Activated CD8-positive, alpha-beta memory T cell treated with anti-CD3 and anti-CD28 coated beads for 4 hours (primary cell): ENCODE data around the gene RAN.
"Not testable (repeated sequence)": the region's sequence is repeated elsewhere in the genome, so short reads cannot be mapped to it uniquely, and the experiment has no call there.

Experiments
- DNase-seq, 2 donors: peaks; one replicate each; pipeline ENCODE4 v3.0.0-alpha.2; 2020; ENCODE audit warnings: low read depth in 2 of 2

RAN gene

DNA sequence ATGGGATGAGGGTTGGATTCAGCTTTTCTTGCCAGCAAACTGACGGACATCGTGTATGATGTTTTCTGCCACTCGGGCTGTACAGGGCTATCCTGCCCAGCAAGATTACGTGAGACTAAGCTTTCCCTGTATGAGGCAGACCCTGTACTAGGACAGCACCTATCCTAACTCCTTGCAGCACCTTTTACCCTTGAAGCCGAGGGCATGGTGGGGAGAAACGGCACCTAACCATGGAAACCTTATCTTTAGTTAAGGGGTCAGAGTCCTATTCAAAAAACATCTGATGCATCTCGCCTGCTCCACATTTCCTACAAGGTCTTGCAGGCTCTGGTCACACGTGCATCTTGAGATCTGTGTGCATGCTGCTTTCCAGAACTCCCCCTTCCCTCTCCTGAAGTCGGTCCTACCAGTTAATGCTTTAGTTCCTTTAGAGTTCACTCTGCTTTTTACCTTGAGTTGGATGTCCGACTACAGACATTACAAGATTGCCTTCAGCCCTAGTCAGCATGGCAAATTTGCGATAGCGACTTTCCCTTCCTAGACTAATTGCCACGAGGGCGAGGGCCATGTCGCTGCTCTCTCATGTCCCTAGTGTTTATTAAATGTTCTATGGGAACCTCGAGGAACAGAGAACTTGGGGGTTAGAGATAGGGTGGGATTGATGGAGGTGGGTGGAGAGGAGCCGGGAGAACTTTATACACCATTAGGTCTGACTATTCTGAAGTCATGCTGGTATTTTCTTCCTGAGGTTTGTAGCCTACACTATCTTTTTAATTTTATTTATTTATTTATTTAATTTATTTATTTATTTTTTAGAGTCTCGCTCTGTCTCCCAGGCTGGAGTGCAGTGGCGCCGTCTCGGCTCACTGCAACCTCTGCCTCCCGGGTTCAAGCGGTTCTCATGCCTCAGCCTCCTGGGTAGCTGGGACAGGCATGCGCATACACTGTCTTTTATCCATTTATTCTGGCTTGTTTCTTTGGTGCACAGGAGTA lies 6.6 kb downstream of the RAN start:
- no peak for DNase-seq

DNA sequence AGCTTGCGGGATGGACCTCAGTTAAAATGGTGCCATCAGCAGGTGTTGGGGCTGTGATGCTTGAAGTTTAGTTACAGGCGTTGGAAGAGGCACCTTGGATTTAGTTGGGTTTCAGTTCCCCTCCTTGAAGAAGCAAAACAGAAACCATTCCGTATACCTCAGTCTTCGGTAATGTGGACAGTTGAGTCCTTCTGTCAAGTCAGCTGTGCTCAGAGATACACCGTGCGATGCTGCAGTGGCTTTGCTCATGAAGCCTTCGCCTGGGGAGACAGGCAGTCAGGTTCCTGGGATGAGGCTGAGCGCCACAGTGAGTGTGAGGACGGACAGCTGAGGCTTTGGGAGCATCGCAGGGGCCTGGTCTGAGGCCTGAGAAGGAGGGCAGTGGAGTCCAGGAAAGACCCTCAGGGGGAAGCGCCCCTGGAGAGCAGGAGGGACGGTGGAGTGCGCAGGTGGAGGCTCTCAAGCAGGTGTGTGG lies 7.4 kb downstream of the RAN start:
- DNase-seq: no peak

DNA sequence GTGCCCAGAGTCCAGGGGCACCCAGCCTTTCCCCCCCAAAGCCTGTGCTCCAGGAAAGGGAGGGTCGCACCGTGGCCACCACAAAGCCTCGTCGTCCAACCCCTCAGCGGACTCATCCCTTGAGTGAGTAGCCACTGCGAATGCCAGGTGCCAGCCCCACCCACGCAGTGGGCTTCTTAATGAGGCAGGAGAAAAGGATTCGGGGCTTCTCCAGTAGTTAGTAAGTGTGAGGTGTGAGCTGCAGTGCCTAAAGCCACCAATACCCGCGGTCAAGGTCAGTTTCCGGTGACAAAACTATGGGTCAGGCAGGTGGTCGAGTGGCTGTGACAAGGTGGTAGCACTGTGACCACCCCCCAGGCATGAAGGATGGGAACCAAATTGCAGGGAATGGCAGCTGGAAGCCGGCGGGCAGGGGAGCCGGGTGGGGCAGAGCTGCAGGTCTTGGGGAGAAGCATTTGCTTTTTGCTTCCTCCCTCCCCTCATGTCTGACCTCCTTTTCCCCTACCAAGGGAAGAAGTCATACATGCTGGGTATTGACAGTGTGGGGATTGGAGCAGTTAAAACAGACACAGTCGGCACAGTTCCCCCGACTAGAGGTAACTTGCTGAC lies 8.0 kb downstream of the RAN start:
- DNase-seq: no peak

DNA sequence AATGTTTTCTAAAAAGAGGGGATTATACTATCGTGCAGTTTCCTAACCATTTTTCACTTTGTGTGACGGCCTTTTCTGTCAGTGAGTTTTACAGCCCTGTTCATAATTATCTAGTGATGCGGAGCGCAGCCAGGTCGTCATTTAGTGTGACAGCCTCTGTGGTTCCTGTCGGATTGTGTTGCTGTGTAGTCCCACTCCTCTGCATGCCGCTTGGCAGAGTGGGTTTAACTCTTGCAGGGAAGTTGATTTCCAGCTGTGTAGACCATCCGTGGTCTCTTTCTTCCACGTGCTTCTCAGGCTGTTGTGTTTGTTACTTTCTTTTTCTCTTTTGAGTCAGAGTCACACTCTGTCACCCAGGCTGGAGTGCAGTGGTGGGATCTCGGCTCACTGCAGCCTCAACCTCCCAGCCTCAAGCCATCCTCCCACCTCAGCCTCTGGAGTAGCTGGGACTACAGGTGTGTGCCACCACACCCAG lies 8.6 kb downstream of the RAN start:
- no peak for DNase-seq

DNA sequence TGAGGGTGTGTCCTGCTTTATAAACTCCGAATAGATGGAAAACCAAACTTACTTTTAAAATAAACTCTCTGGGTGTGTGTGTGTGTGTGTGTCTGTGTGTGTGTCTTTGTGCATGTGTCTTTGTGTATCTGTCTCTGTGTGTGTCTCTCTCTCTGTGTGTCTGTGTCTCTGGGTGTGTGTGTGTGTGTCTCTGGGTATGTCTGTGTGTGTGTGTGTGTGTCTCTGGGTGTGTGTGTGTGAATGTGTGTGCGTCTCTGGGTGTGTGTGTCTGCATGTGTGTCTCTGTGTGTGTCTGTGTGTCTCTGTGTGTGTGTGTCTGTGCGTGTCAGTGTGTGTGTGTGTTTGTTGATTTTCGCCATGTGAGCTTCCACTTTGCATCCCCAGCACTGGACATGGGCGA lies 9.2 kb downstream of the RAN start:
- no peak for DNase-seq

DNA sequence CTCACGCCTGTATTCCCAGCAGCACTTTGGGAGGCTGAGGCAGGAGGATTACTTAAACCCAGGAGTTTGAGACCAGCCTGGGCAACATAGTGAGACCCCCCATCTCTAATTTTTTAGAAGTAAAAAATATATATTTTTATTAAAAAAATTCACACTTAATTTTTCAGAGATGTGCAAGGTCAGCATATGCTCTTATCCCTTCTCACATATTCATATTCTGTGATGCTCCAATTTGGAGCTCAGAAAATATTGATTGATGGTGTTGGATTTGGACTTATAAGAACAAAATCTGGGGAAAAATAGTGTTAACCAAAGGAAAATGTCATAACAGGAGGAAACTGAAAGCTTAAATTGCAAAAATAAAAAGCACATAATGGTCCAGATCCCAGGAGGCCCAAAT lies 9.7 kb downstream of the RAN start:
- DNase-seq: no peak

DNA sequence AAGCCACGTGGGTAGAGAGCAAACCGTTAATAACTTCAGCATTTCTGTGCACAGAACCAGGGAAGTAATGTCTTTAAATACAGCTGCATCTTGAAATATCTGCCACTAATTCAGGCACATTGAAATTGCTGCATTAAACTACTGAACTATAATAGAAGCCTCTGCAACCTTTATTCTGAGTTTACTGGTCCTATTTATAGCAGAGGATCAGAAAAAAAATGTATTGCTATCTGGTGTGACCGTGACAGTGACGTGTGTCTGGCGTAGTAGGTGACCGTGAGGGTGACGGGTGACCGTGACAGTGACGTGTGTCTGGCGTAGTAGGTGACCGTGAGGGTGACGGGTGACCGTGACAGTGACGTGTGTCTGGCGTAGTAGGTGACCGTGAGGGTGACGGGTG lies 15.3 kb downstream of the RAN start:
- DNase-seq: not testable (repeated sequence)

DNA sequence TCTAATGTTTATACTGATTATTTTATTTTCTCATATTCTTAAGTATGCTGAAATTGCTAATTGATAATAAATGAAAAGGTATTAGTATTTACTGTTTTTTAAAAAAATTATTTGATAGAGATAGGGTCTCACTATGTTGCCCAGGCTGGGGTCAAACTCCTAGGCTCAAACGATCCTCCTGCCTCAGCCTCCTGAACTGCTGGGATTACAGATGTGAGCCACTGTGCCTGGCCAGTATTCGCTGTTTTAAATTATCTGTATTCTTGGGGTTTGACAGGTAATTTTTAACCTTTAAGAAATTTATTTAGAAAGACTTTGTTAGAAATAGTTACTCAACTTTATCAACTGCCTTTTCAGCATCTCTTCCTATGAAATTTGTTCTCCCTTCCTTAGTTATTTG lies 32.2 kb downstream of the RAN start:
- DNase-seq: no peak

DNA sequence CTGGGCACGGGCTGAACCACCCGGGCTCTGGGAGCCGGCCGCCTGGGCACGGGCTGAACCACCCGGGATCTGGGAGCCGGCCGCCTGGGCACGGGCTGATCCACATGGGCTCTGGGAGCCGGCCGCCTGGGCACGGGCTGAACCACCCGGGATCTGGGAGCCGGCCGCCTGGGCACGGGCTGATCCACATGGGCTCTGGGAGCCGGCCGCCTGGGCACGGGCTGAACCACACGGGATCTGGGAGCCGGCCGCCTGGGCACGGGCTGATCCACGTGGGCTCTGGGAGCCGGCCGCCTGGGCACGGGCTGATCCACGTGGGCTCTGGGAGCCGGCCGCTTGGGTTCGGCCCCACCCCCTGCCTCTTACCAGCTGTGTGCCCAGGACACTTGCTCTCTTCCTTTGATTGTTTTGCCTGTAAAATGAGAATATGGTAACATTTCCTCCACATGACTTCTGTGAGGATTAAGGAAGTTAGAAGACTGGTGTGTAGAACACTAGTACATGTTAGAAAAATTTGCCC lies 33.1 kb downstream of the RAN start:
- not testable (repeated sequence) for DNase-seq

DNA sequence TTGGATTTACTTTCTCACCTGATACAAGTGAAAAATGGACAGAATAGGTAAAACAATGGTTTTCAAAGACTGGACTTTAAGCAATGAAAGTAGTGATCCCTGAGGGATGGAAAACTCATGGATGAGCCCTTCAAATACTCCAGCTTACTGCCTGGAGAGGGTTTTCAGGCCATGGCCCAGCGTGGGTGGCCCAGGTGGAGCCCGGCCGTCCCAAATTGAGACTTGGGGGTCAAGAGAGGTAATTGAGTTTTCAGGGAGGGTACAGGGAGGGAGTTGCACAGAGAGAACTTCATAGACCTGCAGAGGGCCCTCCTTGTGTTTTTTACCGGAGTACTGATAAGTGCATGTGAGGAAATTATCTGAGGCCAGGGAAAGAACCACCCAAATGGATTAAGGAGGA lies 37.2 kb downstream of the RAN start:
- DNase-seq: no peak

DNA sequence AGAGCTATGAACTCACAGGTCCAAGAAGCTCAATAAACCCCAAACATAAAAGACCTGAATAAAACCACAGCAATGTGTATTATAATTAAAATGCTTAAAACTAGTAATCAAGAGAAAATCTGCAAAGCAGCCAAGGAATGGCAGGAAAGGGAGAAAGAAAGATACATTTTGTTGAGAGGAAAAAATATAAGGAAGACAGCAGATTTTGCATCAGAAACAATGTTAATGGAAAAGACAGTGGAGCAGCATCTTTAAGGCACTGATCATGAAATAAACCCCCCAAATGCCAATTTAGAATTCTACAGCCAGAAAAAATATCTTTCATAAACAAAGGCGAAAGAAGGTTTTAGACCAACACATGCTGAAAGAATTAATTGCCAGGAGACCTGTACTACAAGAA lies 39.3 kb downstream of the RAN start:
- DNase-seq: no peak

DNA sequence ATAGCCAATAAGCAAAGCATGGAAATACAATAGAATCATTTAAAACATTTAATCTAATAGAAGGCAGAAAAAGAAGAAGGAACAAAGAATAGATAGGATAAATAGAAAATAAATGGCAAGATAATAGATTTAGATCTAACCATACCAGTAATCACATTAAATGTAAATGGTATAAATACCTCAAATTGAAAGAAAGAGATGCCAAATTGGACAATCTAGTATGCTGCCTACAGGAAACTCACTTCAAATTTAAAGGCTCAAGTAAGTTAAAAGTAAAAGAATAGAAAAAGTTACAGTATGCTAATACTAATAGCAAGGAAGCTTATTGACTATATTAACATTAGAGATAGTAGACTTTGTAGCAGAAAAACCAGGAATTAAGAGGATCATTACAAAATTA lies 40.1 kb downstream of the RAN start:
- DNase-seq: no peak

DNA sequence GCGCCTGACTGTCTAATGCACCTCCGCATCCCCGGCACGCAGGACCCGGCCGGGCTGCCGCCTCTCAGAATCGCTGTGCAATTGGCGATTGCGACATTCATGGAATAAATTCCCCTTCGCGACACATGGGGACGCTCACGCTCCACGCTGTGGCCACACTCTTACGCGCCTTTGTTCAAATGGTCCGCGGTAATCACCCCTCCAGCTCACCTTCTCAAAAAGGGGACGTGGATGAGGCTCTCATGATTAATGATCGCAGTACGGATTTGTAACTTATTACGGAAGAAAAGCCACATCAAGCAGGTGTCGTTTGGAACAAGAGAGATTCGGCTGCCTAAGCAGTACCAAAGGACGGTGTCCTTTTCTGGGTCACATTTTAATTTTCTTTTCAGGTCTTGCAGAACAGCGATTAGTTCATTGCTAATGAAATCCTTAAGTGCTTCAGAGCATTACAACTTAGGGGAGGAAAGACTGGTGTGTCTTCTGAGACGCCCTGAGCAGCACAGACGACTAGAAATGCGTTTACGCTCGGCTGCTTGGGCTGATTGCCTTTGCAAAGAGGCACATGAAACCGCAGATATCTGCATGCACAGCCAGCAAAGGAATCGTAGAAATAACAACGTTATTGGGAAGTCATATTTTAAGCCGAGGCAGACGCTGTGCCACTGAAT lies 44.5 kb downstream of the RAN start:
- DNase-seq: no peak

DNA sequence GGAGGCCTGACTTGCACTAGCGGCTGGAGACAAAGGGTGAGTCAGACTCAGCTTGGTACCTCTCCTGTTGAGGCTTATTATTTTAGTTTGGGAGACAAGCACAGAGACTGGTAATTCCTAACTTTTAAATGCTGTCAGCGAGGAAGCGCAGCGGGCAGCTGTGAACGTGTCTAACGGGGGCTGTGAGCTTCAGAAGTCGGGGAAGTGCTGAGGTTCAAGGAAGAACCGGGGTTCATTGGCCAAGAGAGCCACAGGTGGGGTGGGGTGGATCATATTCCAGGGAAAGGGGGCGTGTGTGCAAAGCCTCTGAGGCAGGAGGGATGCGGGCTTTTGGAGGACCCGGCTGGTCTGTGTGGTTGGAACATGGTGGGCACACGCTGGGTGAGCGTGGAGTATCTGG lies 45.7 kb downstream of the RAN start:
- DNase-seq: no peak

DNA sequence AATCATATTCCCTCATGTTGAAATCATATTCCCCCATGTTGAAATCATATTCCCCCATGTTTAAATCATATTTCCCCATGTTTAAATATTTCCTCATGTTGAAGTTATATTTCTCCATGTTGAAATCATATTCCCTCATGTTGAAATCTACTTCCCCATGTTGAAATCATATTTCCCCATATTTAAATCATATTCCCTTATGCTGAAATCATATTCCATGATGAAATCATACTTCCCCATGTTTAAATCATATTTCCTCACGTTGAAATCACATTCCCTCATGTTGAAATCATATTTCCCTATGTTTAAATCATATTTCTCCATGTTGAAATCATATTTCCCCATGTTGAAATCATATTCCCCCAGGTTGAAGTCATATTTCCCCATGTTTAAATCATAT lies 47.2 kb downstream of the RAN start:
- DNase-seq: no peak

DNA sequence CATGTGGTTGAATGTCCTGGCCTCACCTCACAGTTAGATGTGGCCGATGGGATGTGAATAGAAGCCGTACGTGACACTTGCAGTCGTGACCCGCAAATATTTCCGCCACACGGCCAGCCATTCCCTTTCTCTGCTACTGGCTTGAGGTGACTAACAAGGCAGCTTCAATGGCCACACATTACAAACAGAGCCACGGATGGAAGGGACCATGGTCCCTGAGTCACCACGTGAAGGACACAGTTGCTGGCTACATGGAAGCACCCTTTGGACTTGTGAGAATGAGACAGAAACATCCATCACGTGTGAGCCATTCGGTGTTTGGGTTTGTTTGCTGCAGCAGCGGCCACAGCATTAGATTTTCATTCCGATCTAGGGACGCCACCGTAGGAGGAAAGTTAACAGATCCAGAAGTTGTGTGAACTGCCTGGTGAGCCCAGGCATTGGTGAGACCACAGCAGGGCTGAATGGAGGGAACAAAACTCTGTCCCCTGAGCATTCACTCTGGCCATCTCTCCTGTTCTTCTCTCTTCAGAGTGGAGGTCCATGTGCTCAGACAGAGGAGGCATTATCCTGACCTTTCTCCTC lies 48.3 kb downstream of the RAN start:
- no peak for DNase-seq

DNA sequence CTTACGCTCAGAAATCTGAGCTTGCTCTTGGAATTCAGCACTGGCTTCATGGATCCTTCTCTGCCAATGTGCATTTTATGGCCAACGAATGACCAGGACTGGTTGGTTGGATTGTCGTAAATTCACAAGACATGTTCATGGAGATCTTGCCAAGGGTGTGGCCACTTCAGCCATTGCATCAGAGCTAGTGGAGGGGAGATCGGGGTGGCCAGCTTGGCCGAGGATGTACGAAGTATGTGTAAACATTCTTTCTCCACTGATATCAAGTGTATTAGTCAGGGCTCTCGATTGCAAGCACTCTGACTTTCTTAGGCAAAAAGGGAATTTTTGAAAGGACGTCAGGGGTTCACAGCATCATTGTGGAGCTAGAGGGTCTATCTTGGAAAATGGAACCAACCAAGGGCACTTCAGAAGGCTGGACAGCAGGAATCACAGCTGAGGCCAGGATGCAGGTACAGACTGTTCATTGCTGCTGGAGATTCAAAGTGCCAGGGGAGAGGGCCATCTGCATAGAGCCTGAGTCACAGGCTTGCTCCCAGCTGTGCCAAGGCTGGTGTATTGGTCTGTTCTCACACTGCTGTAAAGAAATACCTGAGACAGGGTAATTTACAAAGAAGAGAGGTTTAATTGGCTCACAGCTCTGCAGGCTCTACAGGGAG lies 49.0 kb downstream of the RAN start:
- no peak for DNase-seq

DNA sequence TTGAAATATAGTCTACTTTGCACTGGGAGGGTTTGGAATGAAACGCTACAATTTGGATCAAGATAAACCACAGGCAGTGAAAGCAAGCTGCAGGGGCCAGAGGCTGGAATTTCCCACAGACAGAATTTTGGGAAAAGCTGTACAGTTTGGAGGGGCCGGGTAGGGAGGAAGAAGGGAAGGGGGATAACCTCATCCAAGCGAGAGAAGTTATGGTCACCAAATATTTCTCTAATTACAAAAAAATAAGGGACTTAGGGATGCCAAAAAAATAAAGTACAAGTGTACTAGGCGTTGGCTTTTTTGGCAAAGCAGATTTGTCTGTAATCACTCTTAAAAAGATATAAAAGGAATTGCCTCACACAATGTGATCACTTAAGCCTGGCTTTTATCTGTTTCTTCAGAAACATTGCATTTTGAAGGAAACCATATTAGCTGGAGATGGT lies 50.7 kb downstream of the RAN start:
- no peak for DNase-seq

DNA sequence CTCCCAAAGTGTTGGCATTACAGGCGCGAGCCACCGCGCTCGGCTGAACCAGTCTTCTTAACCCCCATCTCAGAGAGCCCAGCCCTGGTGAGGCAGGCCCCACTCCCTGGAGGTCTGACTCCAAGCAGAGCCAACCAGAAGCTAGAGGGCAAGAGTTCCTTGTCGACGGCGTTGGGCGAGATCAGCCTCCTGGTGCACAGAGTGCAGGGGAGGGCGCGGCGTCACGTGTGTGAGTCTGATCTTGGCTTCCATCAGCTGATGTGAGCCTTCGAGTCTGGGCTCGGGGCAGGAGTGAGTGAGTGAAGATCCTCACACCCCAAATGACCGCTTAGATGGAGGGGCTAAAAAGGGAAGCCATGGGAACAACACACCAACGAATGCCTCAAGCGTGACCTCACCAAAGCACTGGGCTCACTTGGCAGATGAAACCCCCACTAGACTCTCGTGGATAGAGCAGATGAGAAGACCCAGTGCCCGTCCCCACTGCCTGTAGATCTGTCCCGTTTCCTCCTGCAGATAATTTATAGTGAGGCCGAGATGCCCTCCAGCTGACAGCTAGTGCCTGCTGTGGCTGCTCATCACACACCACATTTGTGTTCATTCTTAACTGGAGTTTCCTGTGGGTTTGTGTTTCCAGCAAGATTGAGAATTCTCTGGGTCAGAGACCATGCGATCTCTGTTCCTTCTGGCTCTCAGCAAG lies 53.2 kb downstream of the RAN start:
- no peak for DNase-seq

DNA sequence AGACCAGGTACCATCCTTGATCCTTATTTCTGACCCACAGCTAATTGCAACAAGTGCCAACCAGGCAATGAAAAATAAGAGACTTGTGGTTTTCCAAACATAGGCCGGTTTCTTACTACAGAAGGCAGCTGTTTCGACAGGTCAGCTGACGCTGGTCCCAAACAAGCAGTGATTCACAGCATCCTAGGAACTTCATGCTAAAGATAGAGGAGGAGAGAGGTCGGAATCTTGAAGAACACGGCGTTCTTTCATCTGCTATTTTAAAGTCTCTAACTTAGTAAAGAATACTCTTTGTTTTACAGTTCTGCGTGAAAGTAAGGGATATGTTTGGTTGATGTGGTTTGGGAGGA lies 53.8 kb downstream of the RAN start:
- no peak for DNase-seq
